Epithelial cell of proximal tubule (primary cell): ENCODE results near the gene FLYWCH1. TPM values are rescaled to one million over a fixed set of nuclear protein-coding genes. Genes with fewer than 3 reads are reported as not detected.

ENCODE experiments used
- DNase-seq: peaks from one replicate; pipeline ENCODE4 v3.0.0-alpha.2; 2011; ENCODE audit warnings: low read depth
- H3K4me3 ChIP-seq: 2 replicates; pipeline ENCODE4 v1.5.1; 2011; ENCODE audit warnings: low read depth, mild to moderate bottlenecking, low read length
- CTCF ChIP-seq: conservative IDR thresholded peaks from 2 replicates; pipeline ENCODE4 v1.5.1; 2012; ENCODE audit warnings: low read depth, mild to moderate bottlenecking, low read length
- total RNA-seq: library from RNA; depleted of rRNA; stranded (reverse); fragments of >200 nt; gene quantifications from 2 replicates; pipeline ENCODE4 v1.2.3, GENCODE V29; 2015

The FLYWCH1 gene
- total RNA-seq, 1 donor from 2014 or later: 47.1 TPM

GRCh38 chr16:2948807-2949704 is 37.3 kb downstream of the FLYWCH1 start:
- no peak overlapping the region for H3K4me3 ChIP-seq
- DNase-seq: no peak
- TF ChIP-seq CTCF: no peak

GRCh38 chr16:2949705-2950352 is 38.1 kb downstream of the FLYWCH1 start:
- no peak for TF ChIP-seq CTCF
- DNase-seq: no peak
- H3K4me3 ChIP-seq: no peak overlapping the region

GRCh38 chr16:2950353-2950724 is 38.6 kb downstream of the FLYWCH1 start:
- no peak overlapping the region for H3K4me3 ChIP-seq
- no peak for TF ChIP-seq CTCF
- no peak for DNase-seq

- no peak for DNase-seq
- no peak overlapping the region for H3K4me3 ChIP-seq
- TF ChIP-seq CTCF: no peak
Measured at GRCh38 chr16:2950773-2951172, 39.0 kb downstream of the FLYWCH1 start.

- DNase-seq: no peak
- no peak overlapping the region for H3K4me3 ChIP-seq
- no peak for TF ChIP-seq CTCF
Measured at GRCh38 chr16:2952679-2953078, 40.9 kb downstream of the FLYWCH1 start.

- DNase-seq: no peak
- H3K4me3 ChIP-seq: no peak overlapping the region
- TF ChIP-seq CTCF: no peak
Measured at GRCh38 chr16:2953706-2954627, 42.2 kb downstream of the FLYWCH1 start.
